ENCODE data around the gene PRKG1. TPM values are rescaled to one million over a fixed set of nuclear protein-coding genes. Genes with fewer than 3 reads are reported as not detected.

Gene PRKG1
- polyA plus RNA-seq, 1 donor (not counting 4 experiments of a cell fraction or from before 2014, with no cell fraction given), result 0.24 TPM

DNA sequence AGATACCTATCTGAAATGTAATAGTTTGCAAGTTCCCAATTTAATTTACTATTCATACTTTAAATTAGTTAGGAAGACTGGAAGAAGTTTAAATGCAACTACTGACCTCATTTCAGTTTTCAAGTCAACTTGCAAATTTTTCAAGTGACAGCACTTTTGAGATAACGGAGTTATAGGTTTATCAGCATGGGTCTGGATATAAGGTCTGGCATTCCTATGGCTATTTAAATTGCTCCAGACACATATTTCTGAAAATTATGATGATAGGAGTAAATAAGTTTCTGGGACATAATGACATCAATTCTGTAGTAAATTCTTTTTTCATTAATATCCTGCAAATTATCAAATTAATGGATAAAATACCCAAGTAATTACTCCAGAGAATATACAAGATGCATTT, 251.9 kb downstream of the PRKG1 start:
- no peaks in the 10 kb centered on the region for H3K4me1 ChIP-seq (ENCODE audit: control insufficient read depth, extremely low read depth, insufficient read depth, low read length)

GRCh38 chr10:51327432-51327831, 253.1 kb downstream of the PRKG1 start:
- Histone ChIP-seq H3K27me3 (ENCODE audit: control insufficient read depth, extremely low read depth, insufficient read depth, low read length) (no peaks in the 10 kb centered on the region), H3K9ac (ENCODE audit: control insufficient read depth, extremely low read depth, insufficient read depth, low read length) (no peak overlapping the region), H3K4me3 (ENCODE audit: control insufficient read depth in 2 of 3, extremely low read depth in 1 of 3, insufficient read depth in 2 of 3, low read depth in 1 of 3, low read length in 3 of 3) (no peak overlapping the region), H3K9me3 (ENCODE audit: control insufficient read depth, low read depth, low read length) (no peaks in the 10 kb centered on the region), H2AFZ (ENCODE audit: control insufficient read depth, low read length) (no peak overlapping the region), H3K36me3 (ENCODE audit: control insufficient read depth in 2 of 2, extremely low read depth in 1 of 2, insufficient read depth in 2 of 2, low read length in 2 of 2) (no peaks in the 10 kb centered on the region), H3K4me1 (ENCODE audit: control insufficient read depth, extremely low read depth, insufficient read depth, low read length) (no peaks in the 10 kb centered on the region), H4K20me1 (ENCODE audit: control insufficient read depth, extremely low read depth, insufficient read depth, low read length) (no peaks in the 10 kb centered on the region), H3K79me2 (ENCODE audit: control insufficient read depth, insufficient read depth, low read length) (no peaks in the 10 kb centered on the region), H3K27ac (ENCODE audit: control insufficient read depth, insufficient read depth, low read length) (no peak overlapping the region), H3K4me2 (ENCODE audit: control insufficient read depth, extremely low read depth, insufficient read depth, low read depth, low read length) (no peak overlapping the region), H3K9me1 (ENCODE audit: control insufficient read depth, extremely low read depth, insufficient read depth, low read length) (no peaks in the 10 kb centered on the region)
- dilution Hi-C loops (cut with MboI; ENCODE audit: extremely low pct_ligation_motif_present, low sequenced_read_pairs), result no loop called here
- FAIRE-seq, result no peak
- DNase-seq (ENCODE audit: low read depth, low spot score), result no peak
- no peak for TF ChIP-seq EZH2 (IDR thresholded peaks at IDR 0.05; ENCODE audit: low read length)
- TF ChIP-seq, protein P1, sequence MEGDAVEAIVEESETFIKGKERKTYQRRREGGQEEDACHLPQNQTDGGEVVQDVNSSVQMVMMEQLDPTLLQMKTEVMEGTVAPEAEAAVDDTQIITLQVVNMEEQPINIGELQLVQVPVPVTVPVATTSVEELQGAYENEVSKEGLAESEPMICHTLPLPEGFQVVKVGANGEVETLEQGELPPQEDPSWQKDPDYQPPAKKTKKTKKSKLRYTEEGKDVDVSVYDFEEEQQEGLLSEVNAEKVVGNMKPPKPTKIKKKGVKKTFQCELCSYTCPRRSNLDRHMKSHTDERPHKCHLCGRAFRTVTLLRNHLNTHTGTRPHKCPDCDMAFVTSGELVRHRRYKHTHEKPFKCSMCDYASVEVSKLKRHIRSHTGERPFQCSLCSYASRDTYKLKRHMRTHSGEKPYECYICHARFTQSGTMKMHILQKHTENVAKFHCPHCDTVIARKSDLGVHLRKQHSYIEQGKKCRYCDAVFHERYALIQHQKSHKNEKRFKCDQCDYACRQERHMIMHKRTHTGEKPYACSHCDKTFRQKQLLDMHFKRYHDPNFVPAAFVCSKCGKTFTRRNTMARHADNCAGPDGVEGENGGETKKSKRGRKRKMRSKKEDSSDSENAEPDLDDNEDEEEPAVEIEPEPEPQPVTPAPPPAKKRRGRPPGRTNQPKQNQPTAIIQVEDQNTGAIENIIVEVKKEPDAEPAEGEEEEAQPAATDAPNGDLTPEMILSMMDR (optimal IDR thresholded peaks at IDR 0.05 in 1 of 3, IDR thresholded peaks at IDR 0.05 in 1 of 3, conservative IDR thresholded peaks at IDR 0.05 in 1 of 3; ENCODE audit: extremely low read depth in 1 of 3, insufficient read depth in 2 of 3, low read length in 3 of 3), result no peak

More for the DNA sequence above, 251.9 kb downstream of the PRKG1 start:
- Histone ChIP-seq H3K9me1 (ENCODE audit: control insufficient read depth, extremely low read depth, insufficient read depth, low read length) (no peaks in the 10 kb centered on the region), H3K4me2 (ENCODE audit: control insufficient read depth, extremely low read depth, insufficient read depth, low read depth, low read length) (no peak overlapping the region), H3K9me3 (ENCODE audit: control insufficient read depth, low read depth, low read length) (no peaks in the 10 kb centered on the region), H3K79me2 (ENCODE audit: control insufficient read depth, insufficient read depth, low read length) (no peaks in the 10 kb centered on the region), H4K20me1 (ENCODE audit: control insufficient read depth, extremely low read depth, insufficient read depth, low read length) (no peaks in the 10 kb centered on the region), H3K27me3 (ENCODE audit: control insufficient read depth, extremely low read depth, insufficient read depth, low read length) (no peaks in the 10 kb centered on the region), H3K27ac (ENCODE audit: control insufficient read depth, insufficient read depth, low read length) (no peak overlapping the region), H3K9ac (ENCODE audit: control insufficient read depth, extremely low read depth, insufficient read depth, low read length) (no peak overlapping the region), H3K36me3 (ENCODE audit: control insufficient read depth in 2 of 2, extremely low read depth in 1 of 2, insufficient read depth in 2 of 2, low read length in 2 of 2) (no peaks in the 10 kb centered on the region), H3K4me3 (ENCODE audit: control insufficient read depth in 2 of 3, extremely low read depth in 1 of 3, insufficient read depth in 2 of 3, low read depth in 1 of 3, low read length in 3 of 3) (no peak overlapping the region), H2AFZ (ENCODE audit: control insufficient read depth, low read length) (no peak overlapping the region)
- no peak for FAIRE-seq
- no peak for DNase-seq (ENCODE audit: low read depth, low spot score)
- TF ChIP-seq, protein P1 (optimal IDR thresholded peaks at IDR 0.05 in 1 of 3, IDR thresholded peaks at IDR 0.05 in 1 of 3, conservative IDR thresholded peaks at IDR 0.05 in 1 of 3; ENCODE audit: extremely low read depth in 1 of 3, insufficient read depth in 2 of 3, low read length in 3 of 3), result no peak
- no peak for TF ChIP-seq EZH2 (IDR thresholded peaks at IDR 0.05; ENCODE audit: low read length)
- dilution Hi-C loops (cut with MboI; ENCODE audit: extremely low pct_ligation_motif_present, low sequenced_read_pairs), result no loop called here

Data from keratinocyte (primary cell).